Measurements from ENCODE around the gene NCDN. TPM values are rescaled to one million over a fixed set of nuclear protein-coding genes. Genes with fewer than 3 reads are reported as not detected.
"Not testable (repeated sequence)": the region's sequence is repeated elsewhere in the genome, so short reads cannot be mapped to it uniquely, and the experiment has no call there.

The NCDN gene
- total RNA-seq, 1 donor, result 30.0 TPM

DNA sequence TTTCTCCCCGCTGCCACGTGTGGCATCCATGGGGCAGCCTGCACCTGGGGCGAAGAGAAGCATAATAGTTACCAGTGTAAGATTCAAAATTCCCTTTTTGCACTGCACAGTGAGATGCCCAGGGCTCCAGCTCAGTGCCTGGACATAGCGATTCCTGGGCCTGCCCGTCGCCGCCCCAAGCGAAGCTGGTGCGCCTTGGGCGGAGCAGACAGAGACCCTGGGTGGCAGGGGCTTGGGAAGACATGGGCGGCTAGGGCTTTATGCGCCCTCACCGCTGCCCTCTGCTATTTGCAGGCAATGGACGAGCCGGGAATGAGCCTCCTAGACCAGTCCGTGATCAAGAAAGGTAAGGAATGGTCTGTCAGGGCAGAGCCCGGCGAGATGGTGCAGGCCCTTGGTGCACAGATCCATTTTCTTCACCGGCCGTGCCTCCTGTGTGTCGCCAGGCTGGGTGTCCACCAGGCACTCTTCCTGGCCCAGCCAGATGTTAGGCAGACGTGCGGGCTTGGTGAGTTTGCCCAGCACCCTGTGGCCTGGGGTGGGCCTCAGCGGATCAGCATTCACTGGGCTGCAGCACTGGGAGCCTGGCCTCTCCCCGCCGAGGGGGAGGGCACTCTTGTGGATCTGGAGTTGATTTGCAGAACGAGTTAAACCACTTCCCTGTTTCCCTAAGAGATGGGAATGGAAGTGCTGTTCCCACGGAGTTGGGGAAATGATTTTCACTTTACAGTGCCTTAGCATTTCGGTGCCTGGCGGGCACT is 17.2 kb downstream of the NCDN start:
- Histone ChIP-seq H3K27ac (ENCODE audit: low read depth, low read length) (no peak overlapping the region), H4K20me1 (ENCODE audit: insufficient read depth, low read length) (no peaks in the 10 kb centered on the region), H3K79me2 (ENCODE audit: insufficient read depth, low read length) (no peaks in the 10 kb centered on the region), H3K36me3 (ENCODE audit: insufficient read depth, low read length) (no peaks in the 10 kb centered on the region), H2AFZ (ENCODE audit: low read length) (no peak overlapping the region), H3K4me1 (ENCODE audit: insufficient read depth, low read length) (peaks cover 16% of the 10 kb centered on the region), H3K9me3 (ENCODE audit: low read depth, low read length) (no peaks in the 10 kb centered on the region), H3K4me3 (ENCODE audit: insufficient read depth, low read length) (no peak overlapping the region), H3K4me2 (ENCODE audit: insufficient read depth, low read length) (no peak overlapping the region), H3K27me3 (ENCODE audit: insufficient read depth, low read length) (peaks cover 3% of the 10 kb centered on the region)
- TF ChIP-seq, protein P1, sequence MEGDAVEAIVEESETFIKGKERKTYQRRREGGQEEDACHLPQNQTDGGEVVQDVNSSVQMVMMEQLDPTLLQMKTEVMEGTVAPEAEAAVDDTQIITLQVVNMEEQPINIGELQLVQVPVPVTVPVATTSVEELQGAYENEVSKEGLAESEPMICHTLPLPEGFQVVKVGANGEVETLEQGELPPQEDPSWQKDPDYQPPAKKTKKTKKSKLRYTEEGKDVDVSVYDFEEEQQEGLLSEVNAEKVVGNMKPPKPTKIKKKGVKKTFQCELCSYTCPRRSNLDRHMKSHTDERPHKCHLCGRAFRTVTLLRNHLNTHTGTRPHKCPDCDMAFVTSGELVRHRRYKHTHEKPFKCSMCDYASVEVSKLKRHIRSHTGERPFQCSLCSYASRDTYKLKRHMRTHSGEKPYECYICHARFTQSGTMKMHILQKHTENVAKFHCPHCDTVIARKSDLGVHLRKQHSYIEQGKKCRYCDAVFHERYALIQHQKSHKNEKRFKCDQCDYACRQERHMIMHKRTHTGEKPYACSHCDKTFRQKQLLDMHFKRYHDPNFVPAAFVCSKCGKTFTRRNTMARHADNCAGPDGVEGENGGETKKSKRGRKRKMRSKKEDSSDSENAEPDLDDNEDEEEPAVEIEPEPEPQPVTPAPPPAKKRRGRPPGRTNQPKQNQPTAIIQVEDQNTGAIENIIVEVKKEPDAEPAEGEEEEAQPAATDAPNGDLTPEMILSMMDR (IDR thresholded peaks at IDR 0.05; ENCODE audit: extremely low read depth, low read depth, low read length), result no peak
- DNase-seq (ENCODE audit: insufficient read length, low spot score, missing footprints), result peak; percentile 87

DNA sequence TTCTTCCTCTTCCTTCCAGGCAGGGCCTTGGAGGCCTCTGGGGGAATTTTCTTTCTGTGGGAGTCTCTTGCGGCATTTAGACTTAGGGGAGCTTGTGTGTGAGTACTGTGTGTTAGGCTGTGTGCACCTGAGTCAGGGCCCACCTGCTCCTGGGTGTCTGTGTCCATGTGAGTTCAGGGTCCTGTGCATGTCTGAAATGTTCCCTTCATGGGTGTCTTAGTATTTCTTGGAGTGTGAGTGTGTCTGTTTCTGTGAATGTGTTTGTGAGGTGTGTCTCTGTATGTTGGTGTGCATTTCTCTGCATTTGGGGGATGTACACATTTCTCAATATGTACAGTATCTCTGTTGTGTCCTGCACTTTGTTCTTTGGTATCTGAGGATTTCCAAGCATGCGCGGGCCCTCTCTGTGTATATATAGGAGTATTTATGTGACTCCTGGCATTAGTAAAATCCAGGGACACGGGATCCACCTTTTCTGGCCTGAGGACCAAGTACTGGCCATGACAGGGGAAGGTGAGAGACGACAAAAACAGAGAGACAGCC is 17.9 kb downstream of the NCDN start:
- Histone ChIP-seq H3K27ac (ENCODE audit: low read depth, low read length) (no peak overlapping the region), H3K79me2 (ENCODE audit: insufficient read depth, low read length) (no peaks in the 10 kb centered on the region), H2AFZ (ENCODE audit: low read length) (no peak overlapping the region), H4K20me1 (ENCODE audit: insufficient read depth, low read length) (no peaks in the 10 kb centered on the region), H3K4me2 (ENCODE audit: insufficient read depth, low read length) (no peak overlapping the region), H3K27me3 (ENCODE audit: insufficient read depth, low read length) (peaks cover 3% of the 10 kb centered on the region), H3K36me3 (ENCODE audit: insufficient read depth, low read length) (no peaks in the 10 kb centered on the region), H3K4me3 (ENCODE audit: insufficient read depth, low read length) (no peak overlapping the region), H3K9me3 (ENCODE audit: low read depth, low read length) (no peaks in the 10 kb centered on the region), H3K4me1 (ENCODE audit: insufficient read depth, low read length) (peaks cover 9% of the 10 kb centered on the region)
- peak; percentile 84 for DNase-seq (ENCODE audit: insufficient read length, low spot score, missing footprints)
- TF ChIP-seq, protein P1 (IDR thresholded peaks at IDR 0.05; ENCODE audit: extremely low read depth, low read depth, low read length), result no peak

DNA sequence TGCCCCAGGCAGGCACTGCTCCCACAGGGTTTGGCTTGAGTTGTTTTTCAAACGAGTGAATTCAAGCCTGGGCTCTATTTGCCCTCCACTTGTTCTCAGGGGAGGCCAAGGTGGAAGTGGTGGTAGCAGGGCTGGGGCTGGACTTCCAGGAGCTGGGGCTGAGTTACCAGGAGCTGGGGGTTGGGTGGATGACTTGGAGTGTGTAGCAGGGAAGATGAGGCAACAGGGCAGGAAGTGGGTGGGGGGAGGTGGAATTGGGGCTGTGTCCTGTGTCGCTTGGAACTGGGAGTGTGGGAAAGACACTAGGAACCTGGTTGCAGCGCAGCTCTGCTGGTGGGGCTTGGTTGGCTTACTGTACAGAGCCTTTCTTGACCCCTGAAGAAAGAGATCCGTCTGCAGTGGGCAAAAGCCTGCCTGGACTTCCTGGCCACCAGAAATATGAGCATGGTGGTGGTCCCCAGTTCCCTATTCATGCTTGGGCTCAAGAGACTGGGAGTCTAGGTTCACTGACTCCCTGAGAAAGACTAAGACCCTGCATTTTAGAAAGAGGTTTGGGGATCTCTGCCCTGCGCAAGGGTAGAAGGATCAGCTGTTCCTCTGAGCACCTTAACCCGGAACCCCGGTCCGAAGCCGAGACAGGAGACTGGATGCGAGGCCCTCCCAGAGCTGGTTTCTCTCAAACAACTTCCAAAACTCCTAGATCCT is 18.6 kb downstream of the NCDN start:
- H3K36me3 ChIP-seq (ENCODE audit: insufficient read depth, low read length), result no peaks in the 10 kb centered on the region
- no peaks in the 10 kb centered on the region for H3K9me3 ChIP-seq (ENCODE audit: low read depth, low read length)
- H3K4me2 ChIP-seq (ENCODE audit: insufficient read depth, low read length), result no peak overlapping the region
- H3K27me3 ChIP-seq (ENCODE audit: insufficient read depth, low read length), result peaks cover 3% of the 10 kb centered on the region
- no peak overlapping the region for H3K4me3 ChIP-seq (ENCODE audit: insufficient read depth, low read length)
- peaks cover 8% of the 10 kb centered on the region for H3K4me1 ChIP-seq (ENCODE audit: insufficient read depth, low read length)
- H3K79me2 ChIP-seq (ENCODE audit: insufficient read depth, low read length), result no peaks in the 10 kb centered on the region
- peak; percentile 90 for DNase-seq (ENCODE audit: insufficient read length, low spot score, missing footprints)
- TF ChIP-seq, protein P1 (IDR thresholded peaks at IDR 0.05; ENCODE audit: extremely low read depth, low read depth, low read length), result no peak
- H4K20me1 ChIP-seq (ENCODE audit: insufficient read depth, low read length), result no peaks in the 10 kb centered on the region
- no peak overlapping the region for H2AFZ ChIP-seq (ENCODE audit: low read length)
- H3K27ac ChIP-seq (ENCODE audit: low read depth, low read length), result no peak overlapping the region

- DNase-seq (ENCODE audit: insufficient read length, low spot score, missing footprints), result peak; percentile 67
- H4K20me1 ChIP-seq (ENCODE audit: insufficient read depth, low read length); H2AFZ ChIP-seq (ENCODE audit: low read length); H3K27ac ChIP-seq (ENCODE audit: low read depth, low read length); H3K27me3 ChIP-seq (ENCODE audit: insufficient read depth, low read length); H3K36me3 ChIP-seq (ENCODE audit: insufficient read depth, low read length); H3K9me3 ChIP-seq (ENCODE audit: low read depth, low read length); H3K4me3 ChIP-seq (ENCODE audit: insufficient read depth, low read length); H3K4me2 ChIP-seq (ENCODE audit: insufficient read depth, low read length); H3K79me2 ChIP-seq (ENCODE audit: insufficient read depth, low read length); H3K4me1 ChIP-seq (ENCODE audit: insufficient read depth, low read length): not testable (repeated sequence)
These were observed 19.1 kb downstream of the NCDN start for GRCh38 chr1:35576766-35577070.

Data from osteoblast (primary cell).